Measurements from ENCODE around the gene SDHC. TPM values are rescaled to one million over a fixed set of nuclear protein-coding genes. Genes with fewer than 3 reads are reported as not detected.

SDHC gene
- total and polyA plus RNA-seq, 9 donors, result 20.2 to 145 (median 131) TPM

Other genes starting within 250 kb of the SDHC start
- gene ARHGAP30, start 244.5 kb upstream of the SDHC start, total RNA-seq, result 1.3 TPM
- 1 to 10 TPM; 2.7 to 3.4 (median 2.9) TPM for gene ARHGAP30, start 244.5 kb upstream of the SDHC start, polyA plus RNA-seq (ENCODE audit: insufficient read depth in 1 of 8, insufficient read length in 8 of 8, low replicate concordance in 1 of 8)
- gene NECTIN4, start 224.8 kb upstream of the SDHC start, total RNA-seq, result 0.04 TPM
- 1 to 10 TPM in 1 of 8 donors, under 1 TPM in 6, not detected in 1; 0.05 to 6.1 (median 0.10) TPM for gene NECTIN4, start 224.8 kb upstream of the SDHC start, polyA plus RNA-seq (ENCODE audit: insufficient read depth in 1 of 8, insufficient read length in 8 of 8, low replicate concordance in 1 of 8)
- gene KLHDC9, start 216.0 kb upstream of the SDHC start, total RNA-seq, result 1.0 TPM
- gene KLHDC9, start 216.0 kb upstream of the SDHC start, polyA plus RNA-seq (ENCODE audit: insufficient read depth in 1 of 8, insufficient read length in 8 of 8, low replicate concordance in 1 of 8), result 1 to 10 TPM in 2 of 8 donors, under 1 TPM in 6; 0.23 to 1.5 (median 0.64) TPM
- gene PFDN2, start 196.3 kb upstream of the SDHC start, total RNA-seq, result 29.5 TPM
- 10 to 100 TPM; 70.9 to 93.0 (median 74.8) TPM for gene PFDN2, start 196.3 kb upstream of the SDHC start, polyA plus RNA-seq (ENCODE audit: insufficient read depth in 1 of 8, insufficient read length in 8 of 8, low replicate concordance in 1 of 8)
- gene NIT1, start 196.3 kb upstream of the SDHC start, total RNA-seq, result 29.1 TPM
- 10 to 100 TPM; 26.7 to 34.3 (median 30.2) TPM for gene NIT1, start 196.3 kb upstream of the SDHC start, polyA plus RNA-seq (ENCODE audit: insufficient read depth in 1 of 8, insufficient read length in 8 of 8, low replicate concordance in 1 of 8)
- 16.8 TPM for gene DEDD, start 181.7 kb upstream of the SDHC start, total RNA-seq
- 10 to 100 TPM; 36.1 to 48.1 (median 40.7) TPM for gene DEDD, start 181.7 kb upstream of the SDHC start, polyA plus RNA-seq (ENCODE audit: insufficient read depth in 1 of 8, insufficient read length in 8 of 8, low replicate concordance in 1 of 8)
- gene UFC1, start 160.4 kb upstream of the SDHC start, total RNA-seq, result 79.8 TPM
- 100 to 1,000 TPM in 7 of 8 donors, 10 to 100 TPM in 1; 90.7 to 132 (median 107) TPM for gene UFC1, start 160.4 kb upstream of the SDHC start, polyA plus RNA-seq (ENCODE audit: insufficient read depth in 1 of 8, insufficient read length in 8 of 8, low replicate concordance in 1 of 8)
- gene USP21, start 154.9 kb upstream of the SDHC start, total RNA-seq, result 10.4 TPM
- gene USP21, start 154.9 kb upstream of the SDHC start, polyA plus RNA-seq (ENCODE audit: insufficient read depth in 1 of 8, insufficient read length in 8 of 8, low replicate concordance in 1 of 8), result 10 to 100 TPM; 24.6 to 36.2 (median 26.3) TPM
- gene PPOX, start 148.0 kb upstream of the SDHC start, total RNA-seq, result 22.4 TPM
- 10 to 100 TPM; 16.1 to 28.6 (median 22.3) TPM for gene PPOX, start 148.0 kb upstream of the SDHC start, polyA plus RNA-seq (ENCODE audit: insufficient read depth in 1 of 8, insufficient read length in 8 of 8, low replicate concordance in 1 of 8)
- gene B4GALT3, start 136.9 kb upstream of the SDHC start, total RNA-seq, result 16.7 TPM
- gene B4GALT3, start 136.9 kb upstream of the SDHC start, polyA plus RNA-seq (ENCODE audit: insufficient read depth in 1 of 8, insufficient read length in 8 of 8, low replicate concordance in 1 of 8), result 10 to 100 TPM; 22.3 to 29.8 (median 23.5) TPM
- gene ADAMTS4, start 115.3 kb upstream of the SDHC start, total RNA-seq, result 7.8 TPM
- gene ADAMTS4, start 115.3 kb upstream of the SDHC start, polyA plus RNA-seq (ENCODE audit: insufficient read depth in 1 of 8, insufficient read length in 8 of 8, low replicate concordance in 1 of 8), result 10 to 100 TPM in 4 of 8 donors, 1 to 10 TPM in 4; 8.6 to 14.1 (median 10.6) TPM
- 84.4 TPM for gene NDUFS2, start 112.0 kb upstream of the SDHC start, total RNA-seq
- gene NDUFS2, start 112.0 kb upstream of the SDHC start, polyA plus RNA-seq (ENCODE audit: insufficient read depth in 1 of 8, insufficient read length in 8 of 8, low replicate concordance in 1 of 8), result 100 to 1,000 TPM; 134 to 163 (median 146) TPM
- gene FCER1G, start 99.1 kb upstream of the SDHC start, total RNA-seq, result 6.9 TPM
- gene FCER1G, start 99.1 kb upstream of the SDHC start, polyA plus RNA-seq (ENCODE audit: insufficient read depth in 1 of 8, insufficient read length in 8 of 8, low replicate concordance in 1 of 8), result 10 to 100 TPM; 13.2 to 24.9 (median 20.4) TPM
- 1.7 TPM for gene APOA2, start 90.8 kb upstream of the SDHC start, total RNA-seq
- gene APOA2, start 90.8 kb upstream of the SDHC start, polyA plus RNA-seq (ENCODE audit: insufficient read depth in 1 of 8, insufficient read length in 8 of 8, low replicate concordance in 1 of 8), result 10 to 100 TPM in 2 of 8 donors, 1 to 10 TPM in 1, under 1 TPM in 2, not detected in 3; 0.17 to 31.3 (median 1.7) TPM
- gene TOMM40L, start 88.3 kb upstream of the SDHC start, total RNA-seq, result 9.3 TPM
- gene TOMM40L, start 88.3 kb upstream of the SDHC start, polyA plus RNA-seq (ENCODE audit: insufficient read depth in 1 of 8, insufficient read length in 8 of 8, low replicate concordance in 1 of 8), result 10 to 100 TPM in 2 of 8 donors, 1 to 10 TPM in 6; 8.7 to 11.0 (median 9.6) TPM
- gene NR1I3, start 76.2 kb upstream of the SDHC start, total RNA-seq, result not detected
- gene NR1I3, start 76.2 kb upstream of the SDHC start, polyA plus RNA-seq (ENCODE audit: insufficient read depth in 1 of 8, insufficient read length in 8 of 8, low replicate concordance in 1 of 8), result 1 to 10 TPM in 6 of 8 donors, under 1 TPM in 2; 0.50 to 1.5 (median 1.1) TPM
- 0.04 TPM for gene PCP4L1, start 55.6 kb upstream of the SDHC start, total RNA-seq
- 1 to 10 TPM in 1 of 8 donors, under 1 TPM in 6, not detected in 1; 0.13 to 1.2 (median 0.37) TPM for gene PCP4L1, start 55.6 kb upstream of the SDHC start, polyA plus RNA-seq (ENCODE audit: insufficient read depth in 1 of 8, insufficient read length in 8 of 8, low replicate concordance in 1 of 8)
- gene MPZ, start 4.4 kb upstream of the SDHC start, total RNA-seq, result 21.9 TPM
- gene MPZ, start 4.4 kb upstream of the SDHC start, polyA plus RNA-seq (ENCODE audit: insufficient read depth in 1 of 8, insufficient read length in 8 of 8, low replicate concordance in 1 of 8), result 10 to 100 TPM in 5 of 8 donors, 1 to 10 TPM in 3; 6.5 to 38.1 (median 14.3) TPM
- not detected for gene CFAP126, start 53.5 kb downstream of the SDHC start, total RNA-seq
- gene CFAP126, start 53.5 kb downstream of the SDHC start, polyA plus RNA-seq (ENCODE audit: insufficient read depth in 1 of 8, insufficient read length in 8 of 8, low replicate concordance in 1 of 8), result 1 to 10 TPM in 5 of 8 donors, under 1 TPM in 2, not detected in 1; 0.41 to 2.9 (median 1.5) TPM
- gene FCGR2A, start 191.1 kb downstream of the SDHC start, total RNA-seq, result 4.8 TPM
- gene FCGR2A, start 191.1 kb downstream of the SDHC start, polyA plus RNA-seq (ENCODE audit: insufficient read depth in 1 of 8, insufficient read length in 8 of 8, low replicate concordance in 1 of 8), result 1 to 10 TPM; 3.7 to 6.5 (median 5.1) TPM
- 0.49 TPM for gene HSPA6, start 210.2 kb downstream of the SDHC start, total RNA-seq
- under 1 TPM; 0.31 to 0.84 (median 0.61) TPM for gene HSPA6, start 210.2 kb downstream of the SDHC start, polyA plus RNA-seq (ENCODE audit: insufficient read depth in 1 of 8, insufficient read length in 8 of 8, low replicate concordance in 1 of 8)
- gene FCGR3A, start 235.4 kb downstream of the SDHC start, total RNA-seq, result 0.66 TPM
- 1 to 10 TPM in 7 of 8 donors, under 1 TPM in 1; 0.99 to 3.1 (median 1.9) TPM for gene FCGR3A, start 235.4 kb downstream of the SDHC start, polyA plus RNA-seq (ENCODE audit: insufficient read depth in 1 of 8, insufficient read length in 8 of 8, low replicate concordance in 1 of 8)